Prostate gland (tissue), 2 donors: ENCODE data around the gene TAAR9.

ENCODE experiments used
- POLR2A ChIP-seq: fragments of 450-650 bp; IDR thresholded peaks from one replicate; pipeline ENCODE4 v1.6.1; 2016; ENCODE audit warnings: antibody characterized with exemption, mild to moderate bottlenecking
- POLR2AphosphoS5 ChIP-seq: sonication (generic); formaldehyde crosslinking; IDR thresholded peaks from one replicate; pipeline ENCODE4 v1.6.1; 2017; ENCODE audit warnings: antibody characterized with exemption
- TF ChIP-seq, protein P1 (sequence below), 4 experiments: fragments of 200-600 bp in 2 of 4; fragments of 450-650 bp in 2 of 4; sonication (generic) in 2 of 4; IDR thresholded peaks; 1 replicate in 3 of 4; 2 replicates in 1 of 4; pipeline ENCODE4 v1.5.1; 2016 to 2019; ENCODE audit warnings: antibody characterized with exemption in 4 of 4, mild to moderate bottlenecking in 2 of 4, moderate library complexity in 2 of 4

GRCh38 chr6:132512638-132513632, 25.1 kb upstream of the TAAR9 start, which contains the start of gene STX7:
- TF ChIP-seq, protein P1, sequence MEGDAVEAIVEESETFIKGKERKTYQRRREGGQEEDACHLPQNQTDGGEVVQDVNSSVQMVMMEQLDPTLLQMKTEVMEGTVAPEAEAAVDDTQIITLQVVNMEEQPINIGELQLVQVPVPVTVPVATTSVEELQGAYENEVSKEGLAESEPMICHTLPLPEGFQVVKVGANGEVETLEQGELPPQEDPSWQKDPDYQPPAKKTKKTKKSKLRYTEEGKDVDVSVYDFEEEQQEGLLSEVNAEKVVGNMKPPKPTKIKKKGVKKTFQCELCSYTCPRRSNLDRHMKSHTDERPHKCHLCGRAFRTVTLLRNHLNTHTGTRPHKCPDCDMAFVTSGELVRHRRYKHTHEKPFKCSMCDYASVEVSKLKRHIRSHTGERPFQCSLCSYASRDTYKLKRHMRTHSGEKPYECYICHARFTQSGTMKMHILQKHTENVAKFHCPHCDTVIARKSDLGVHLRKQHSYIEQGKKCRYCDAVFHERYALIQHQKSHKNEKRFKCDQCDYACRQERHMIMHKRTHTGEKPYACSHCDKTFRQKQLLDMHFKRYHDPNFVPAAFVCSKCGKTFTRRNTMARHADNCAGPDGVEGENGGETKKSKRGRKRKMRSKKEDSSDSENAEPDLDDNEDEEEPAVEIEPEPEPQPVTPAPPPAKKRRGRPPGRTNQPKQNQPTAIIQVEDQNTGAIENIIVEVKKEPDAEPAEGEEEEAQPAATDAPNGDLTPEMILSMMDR (IDR thresholded peaks at IDR 0.05) = no peak
- TF ChIP-seq POLR2AphosphoS5 (peak; percentile 91), POLR2A (peak; percentile 72)
